CD14-positive monocyte (primary cell): ENCODE data around the gene CNTFR. TPM values are rescaled to one million over a fixed set of nuclear protein-coding genes. Genes with fewer than 3 reads are reported as not detected.

Source experiments
- DNase-seq, 3 donors: peaks; one replicate each; pipeline ENCODE4 v3.0.0-alpha.2; 2011 to 2022
- H2AFZ ChIP-seq: 2 replicates; pipeline ENCODE4 v1.6.0; 2012; ENCODE audit warnings: mild to moderate bottlenecking, low read depth, low read length, inconsistent platforms; ENCODE audit not compliant: insufficient read depth, poor library complexity, severe bottlenecking
- H3K27ac ChIP-seq, 2 donors: 1 replicate in 1 of 2; 2 replicates in 1 of 2; pipeline ENCODE4 v1.5.1; 2012 to 2013; ENCODE audit warnings: low read length in 2 of 2, control low read depth in 1 of 2, inconsistent platforms in 1 of 2, low read depth in 1 of 2, mild to moderate bottlenecking in 1 of 2
- H3K27me3 ChIP-seq, 2 donors: one replicate each; pipeline versions ENCODE4 v1.6.0 to v1.6.1; 2011 to 2013; ENCODE audit warnings: low read length in 2 of 2; ENCODE audit not compliant: control insufficient read depth in 2 of 2, insufficient read depth in 2 of 2
- H3K36me3 ChIP-seq, 2 donors: replicated peaks in 1 of 2; 1 replicate in 1 of 2; 2 replicates in 1 of 2; pipeline versions ENCODE4 v1.5.1 to v1.6.1; 2012 to 2013; ENCODE audit warnings: low read length in 2 of 2, control low read depth in 1 of 2, inconsistent platforms in 1 of 2, mild to moderate bottlenecking in 1 of 2; ENCODE audit not compliant: insufficient read depth in 2 of 2, control insufficient read depth in 1 of 2
- H3K4me1 ChIP-seq, 2 donors: 1 replicate in 1 of 2; 2 replicates in 1 of 2; pipeline versions ENCODE4 v1.5.1 to v1.6.1; 2012 to 2013; ENCODE audit warnings: low read length in 2 of 2, control low read depth in 1 of 2, inconsistent platforms in 1 of 2, mild to moderate bottlenecking in 1 of 2, moderate library complexity in 1 of 2; ENCODE audit not compliant: insufficient read depth in 2 of 2, control insufficient read depth in 1 of 2
- H3K4me2 ChIP-seq: replicated peaks from 2 replicates; pipeline ENCODE3; 2012; ENCODE audit warnings: low read length, moderate library complexity, mild to moderate bottlenecking; ENCODE audit not compliant: poor library complexity, severe bottlenecking; ENCODE audit errors: extremely low read depth
- H3K4me3 ChIP-seq, 3 experiments: fragments of 200-600 bp in 1 of 3; sonication (generic) in 1 of 3; replicated peaks in 1 of 3; 1 replicate in 2 of 3; 2 replicates in 1 of 3; pipeline ENCODE4 v1.5.1; 2011 to 2013; ENCODE audit warnings: low read length in 3 of 3, mild to moderate bottlenecking in 3 of 3, control low read depth in 2 of 3, low read depth in 2 of 3, inconsistent platforms in 1 of 3, moderate library complexity in 1 of 3
- H3K79me2 ChIP-seq: 2 replicates; pipeline ENCODE4 v1.6.0; 2012; ENCODE audit warnings: mild to moderate bottlenecking, control low read depth, inconsistent platforms, low read length, moderate library complexity; ENCODE audit not compliant: insufficient read depth
- H3K9ac ChIP-seq: 2 replicates; pipeline ENCODE4 v1.6.0; 2017; ENCODE audit warnings: low read length, mild to moderate bottlenecking; ENCODE audit not compliant: insufficient read depth, poor library complexity, severe bottlenecking
- H3K9me3 ChIP-seq, 2 donors: replicated peaks in 1 of 2; 1 replicate in 1 of 2; 2 replicates in 1 of 2; pipeline versions ENCODE4 v1.5.1 to v1.6.1; 2012 to 2013; ENCODE audit warnings: low read length in 2 of 2, control low read depth in 1 of 2; ENCODE audit not compliant: control insufficient read depth in 1 of 2, insufficient read depth in 1 of 2
- H4K20me1 ChIP-seq: 2 replicates; pipeline ENCODE4 v1.6.0; 2012; ENCODE audit warnings: mild to moderate bottlenecking, low read length, control low read depth, moderate library complexity; ENCODE audit not compliant: insufficient read depth
- H3K27ac Mint-ChIP-seq, 7 donors: one replicate each; pipeline ENCODE4 v1.8.0; 2020; ENCODE audit warnings: mild to moderate bottlenecking in 7 of 7, mixed read lengths in 7 of 7, moderate library complexity in 6 of 7, inconsistent platforms in 2 of 7
- H3K27me3 Mint-ChIP-seq, 3 donors: one replicate each; pipeline ENCODE4 v1.8.0; 2021 to 2022; ENCODE audit warnings: low read depth in 3 of 3, mild to moderate bottlenecking in 3 of 3, mixed read lengths in 3 of 3, moderate library complexity in 3 of 3, inconsistent platforms in 1 of 3
- H3K36me3 Mint-ChIP-seq, 2 donors: one replicate each; pipeline ENCODE4 v1.8.0; 2020; ENCODE audit warnings: mixed read lengths in 2 of 2, inconsistent platforms in 1 of 2, mild to moderate bottlenecking in 1 of 2
- H3K4me1 Mint-ChIP-seq: one replicate; pipeline ENCODE4 v1.8.0; 2020; ENCODE audit warnings: mild to moderate bottlenecking, mixed read lengths
- H3K4me3 Mint-ChIP-seq, 2 donors: one replicate each; pipeline ENCODE4 v1.8.0; 2020; ENCODE audit warnings: mild to moderate bottlenecking in 2 of 2, mixed read lengths in 2 of 2, moderate library complexity in 1 of 2
- H3K9me3 Mint-ChIP-seq, 7 donors: one replicate each; pipeline ENCODE4 v1.8.0; 2020 to 2022; ENCODE audit warnings: mixed read lengths in 7 of 7, mild to moderate bottlenecking in 6 of 7, moderate library complexity in 6 of 7, inconsistent platforms in 2 of 7
- WGBS: methylation state at CpG from one replicate; pipeline ENCODE4 v1.1.5; 2013; ENCODE audit warnings: missing lambda C conversion rate; ENCODE audit not compliant: insufficient coverage; 5-methylcytosine and 5-hydroxymethylcytosine counted together
- intact Hi-C, 2 donors: fragments of 100-400 bp; cut with micrococcal nuclease; formaldehyde crosslinking; loops; one replicate each; pipeline versions ENCODE4 v1.15.0 to v1.15.1; 2023
- polyA plus RNA-seq, 3 donors: library from polyadenylated mRNA; depleted of rRNA in 1 of 3; unstranded in 2 of 3; stranded (reverse) in 1 of 3; fragments of 300-500 nt in 2 of 3; fragments of >200 nt in 1 of 3; fragmentation: Illumina TruSeq in 2 of 3; gene quantifications; 1 replicate in 2 of 3; 2 replicates in 1 of 3; pipeline ENCODE4 v1.2.3, GENCODE V29; 2012 to 2021
- TF ChIP-seq, protein P1 (sequence below): fragments of 200-600 bp; IDR thresholded peaks from one replicate; pipeline ENCODE4 v1.8.0; 2022; ENCODE audit warnings: antibody characterized with exemption, mild to moderate bottlenecking

CNTFR gene
- polyA plus RNA-seq, 3 donors, result not detected

DNA sequence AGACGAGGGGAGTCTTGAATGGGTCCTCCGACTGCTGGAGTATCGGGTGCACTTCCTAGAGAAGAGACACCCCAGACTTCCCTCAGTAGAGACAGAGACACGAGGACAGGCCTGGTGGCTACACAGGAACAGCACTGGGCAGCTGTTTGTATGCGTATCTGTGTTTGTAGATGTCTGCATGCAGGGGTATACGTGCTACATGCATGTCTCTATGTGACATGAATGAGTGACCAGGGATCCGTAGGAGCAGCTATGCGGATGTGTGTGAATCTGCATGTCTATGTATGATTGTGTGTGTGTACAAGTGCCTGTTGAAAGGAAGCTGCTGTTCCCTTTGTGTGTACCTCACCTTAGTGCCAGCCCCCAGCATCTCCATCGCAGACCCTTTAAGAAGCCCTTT, 31.2 kb downstream of the CNTFR start:
- Histone ChIP-seq H3K4me1 (no peaks in the 10 kb centered on the region), H3K9me3 (peaks cover 0 to 7% of the 10 kb centered on the region in 2 donors), H3K4me3 (no peak overlapping the region), H3K4me2 (no peak overlapping the region), H3K9ac (no peak overlapping the region), H3K27me3 (peaks cover 0 to 14% of the 10 kb centered on the region in 2 donors), H3K27ac (no peak overlapping the region), H3K79me2 (no peaks in the 10 kb centered on the region), H2AFZ (no peak overlapping the region), H3K36me3 (no peaks in the 10 kb centered on the region), H4K20me1 (no peaks in the 10 kb centered on the region)
- H3K27ac Mint-ChIP-seq, result no peak overlapping the region
- TF ChIP-seq, protein P1, sequence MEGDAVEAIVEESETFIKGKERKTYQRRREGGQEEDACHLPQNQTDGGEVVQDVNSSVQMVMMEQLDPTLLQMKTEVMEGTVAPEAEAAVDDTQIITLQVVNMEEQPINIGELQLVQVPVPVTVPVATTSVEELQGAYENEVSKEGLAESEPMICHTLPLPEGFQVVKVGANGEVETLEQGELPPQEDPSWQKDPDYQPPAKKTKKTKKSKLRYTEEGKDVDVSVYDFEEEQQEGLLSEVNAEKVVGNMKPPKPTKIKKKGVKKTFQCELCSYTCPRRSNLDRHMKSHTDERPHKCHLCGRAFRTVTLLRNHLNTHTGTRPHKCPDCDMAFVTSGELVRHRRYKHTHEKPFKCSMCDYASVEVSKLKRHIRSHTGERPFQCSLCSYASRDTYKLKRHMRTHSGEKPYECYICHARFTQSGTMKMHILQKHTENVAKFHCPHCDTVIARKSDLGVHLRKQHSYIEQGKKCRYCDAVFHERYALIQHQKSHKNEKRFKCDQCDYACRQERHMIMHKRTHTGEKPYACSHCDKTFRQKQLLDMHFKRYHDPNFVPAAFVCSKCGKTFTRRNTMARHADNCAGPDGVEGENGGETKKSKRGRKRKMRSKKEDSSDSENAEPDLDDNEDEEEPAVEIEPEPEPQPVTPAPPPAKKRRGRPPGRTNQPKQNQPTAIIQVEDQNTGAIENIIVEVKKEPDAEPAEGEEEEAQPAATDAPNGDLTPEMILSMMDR, result no peak
- peaks cover 19 to 31% (median 27%) of the 10 kb centered on the region in 3 donors for H3K27me3 Mint-ChIP-seq
- no peaks in the 10 kb centered on the region for H3K36me3 Mint-ChIP-seq
- 79% methylated on average over 6 of the region's 9 CpGs for WGBS
- peaks cover 0 to 10% (median 7%) of the 10 kb centered on the region in 7 donors for H3K9me3 Mint-ChIP-seq
- DNase-seq, result no peak
- H3K4me3 Mint-ChIP-seq, result peak overlapping the region in 1 of 2 donors; percentile 32
- intact Hi-C loops, result no loop called here
- no peaks in the 10 kb centered on the region for H3K4me1 Mint-ChIP-seq

DNA sequence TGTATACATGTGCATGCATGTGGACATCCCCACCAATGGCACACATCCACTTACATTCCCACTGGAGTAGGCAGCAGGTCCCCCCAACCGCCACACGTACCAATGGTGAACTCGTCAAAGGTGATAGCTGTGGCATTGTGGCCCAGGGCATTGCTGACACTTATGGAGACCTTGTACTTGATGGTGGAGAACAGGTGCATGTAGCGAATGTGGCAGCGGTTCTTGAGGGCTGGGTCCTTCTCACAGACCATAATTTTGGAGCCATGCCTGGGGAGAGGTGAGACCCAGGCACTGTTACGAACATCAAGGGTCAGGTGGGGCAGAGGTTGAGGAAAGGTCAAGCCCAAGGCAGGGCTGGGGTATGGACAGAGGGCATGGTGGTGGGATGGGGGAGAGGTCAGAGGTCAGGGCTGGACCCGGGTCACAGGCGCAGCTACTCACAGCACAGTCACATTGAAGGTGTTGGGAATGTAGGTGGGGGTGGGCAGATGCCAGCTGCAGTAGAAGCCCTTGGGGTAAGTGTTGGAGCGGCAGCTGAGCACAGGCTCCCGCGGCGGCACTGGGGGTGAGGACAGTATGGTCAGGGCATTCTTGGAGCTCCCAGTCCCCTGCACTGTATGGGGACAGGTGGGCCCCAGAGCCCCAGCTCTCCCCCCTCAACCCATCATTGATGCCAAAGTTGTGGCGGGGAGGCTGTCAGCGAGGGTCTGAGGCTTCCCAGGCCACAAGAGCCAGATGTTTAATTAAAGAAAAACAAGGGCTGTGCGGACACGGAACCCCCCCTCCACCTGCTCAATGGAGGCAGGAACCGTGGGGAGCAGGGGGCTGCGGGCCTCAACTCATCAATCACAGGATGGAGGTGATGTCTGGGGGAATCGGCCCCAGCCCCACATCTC, 31.9 kb downstream of the CNTFR start:
- Histone ChIP-seq H3K9me3 (peaks cover 0 to 7% of the 10 kb centered on the region in 2 donors), H2AFZ (no peak overlapping the region), H3K4me1 (no peaks in the 10 kb centered on the region), H4K20me1 (no peaks in the 10 kb centered on the region), H3K36me3 (no peaks in the 10 kb centered on the region), H3K4me2 (no peak overlapping the region), H3K27me3 (peaks cover 0 to 14% of the 10 kb centered on the region in 2 donors), H3K27ac (no peak overlapping the region), H3K79me2 (no peaks in the 10 kb centered on the region), H3K9ac (no peak overlapping the region), H3K4me3 (no peak overlapping the region)
- Mint-ChIP-seq H3K4me3 (no peak overlapping the region), H3K27me3 (peaks cover 19 to 32% (median 21%) of the 10 kb centered on the region in 3 donors), H3K9me3 (peaks cover 0 to 7% (median 7%) of the 10 kb centered on the region in 7 donors), H3K4me1 (no peaks in the 10 kb centered on the region), H3K27ac (no peak overlapping the region), H3K36me3 (no peaks in the 10 kb centered on the region)
- intact Hi-C loops, result no loop called here
- TF ChIP-seq, protein P1, result no peak
- 91% methylated on average over 12 of the region's 19 CpGs for WGBS
- no peak for DNase-seq
